Psoas muscle (tissue), 8 donors: Measurements from ENCODE around the gene TSNAXIP1. TPM values are rescaled to one million over a fixed set of nuclear protein-coding genes. Genes with fewer than 3 reads are reported as not detected.

Experiments
- ATAC-seq, 4 donors: fragments of 200-7000 bp; cut with Tn5 transposase; one replicate each; pipeline ENCODE4 v1.9.1; 2020; ENCODE audit warnings: moderate library complexity in 3 of 4, mild to moderate bottlenecking in 2 of 4
- DNase-seq, 2 donors: peaks; one replicate each; pipeline ENCODE4 v3.0.0-alpha.2; 2020
- H3K27ac ChIP-seq: fragments of 200-600 bp; one replicate; pipeline ENCODE4 v1.8.0; 2022
- H3K27me3 ChIP-seq, 3 donors: fragments of 200-600 bp in 1 of 3; one replicate each; pipeline versions ENCODE4 v1.6.1 to v1.8.0; 2013 to 2022; ENCODE audit warnings: low read length in 2 of 3, mild to moderate bottlenecking in 2 of 3, moderate library complexity in 1 of 3; ENCODE audit not compliant: insufficient read depth in 3 of 3
- H3K36me3 ChIP-seq, 2 donors: fragments of 200-600 bp in 1 of 2; one replicate each; pipeline versions ENCODE4 v1.6.1 to v1.8.0; 2013 to 2022; ENCODE audit warnings: low read depth in 1 of 2, mild to moderate bottlenecking in 1 of 2, moderate library complexity in 1 of 2; ENCODE audit not compliant: insufficient read depth in 1 of 2
- H3K4me1 ChIP-seq: fragments of 200-600 bp; one replicate; pipeline ENCODE4 v1.8.0; 2022
- H3K4me3 ChIP-seq: fragments of 200-600 bp; one replicate; pipeline ENCODE4 v1.8.0; 2022; ENCODE audit warnings: mild to moderate bottlenecking
- H3K9me3 ChIP-seq: fragments of 200-600 bp; one replicate; pipeline ENCODE4 v1.8.0; 2022
- WGBS, 3 donors: extraction: QIAGEN DNeasy Blood & Tissue Kit; methylation state at CpG; one replicate each; pipeline versions ENCODE4 v1.1.6 to v1.1.7; 2013; 5-methylcytosine and 5-hydroxymethylcytosine counted together
- intact Hi-C, 2 donors: fragments of 100-400 bp; cut with DNase I; formaldehyde crosslinking; loops; one replicate each; pipeline versions ENCODE4 v1.11.0 to v1.14.2; 2022
- polyA plus RNA-seq, 3 donors: library from polyadenylated mRNA; stranded (reverse); fragments of 200-250 nt; gene quantifications; one replicate each; pipeline ENCODE4 v1.2.3, GENCODE V29; 2013
- total RNA-seq, 4 donors: library from RNA; stranded (reverse); fragmentation: NEBNext Ultra II Directional in 2 of 4; extraction: Animal tissue kit (Norgen Biotek cat#: 25700) in 2 of 4; gene quantifications; one replicate each; pipeline versions ENCODE4 v1.2.1 to v1.2.4, GENCODE V29; 2021 to 2023
- TF ChIP-seq, protein P1 (sequence below): fragments of 200-600 bp; IDR thresholded peaks from one replicate; pipeline ENCODE4 v1.8.0; 2022; ENCODE audit warnings: antibody characterized with exemption
- donor health status: healthy with polysubstance abuse.
- donor health status: DM: no; HTN: no; CAD: no; lungs with moderate emphysema.
- donor health status: Bipolar disorder and iron deficiency.
- donor health status: healthy.
- donor health status: DM: yes; HTN: yes; CAD: no.
- donor health status: DM: no; HTN: no; CAD: no.
- donor health status: DM: no; HTN: no; CAD: no.
- donor health status: DM: yes; HTN: yes; CAD: no.

Gene TSNAXIP1
- total and polyA plus RNA-seq, 7 donors: 0.27 to 1.4 (median 0.65) TPM

DNA sequence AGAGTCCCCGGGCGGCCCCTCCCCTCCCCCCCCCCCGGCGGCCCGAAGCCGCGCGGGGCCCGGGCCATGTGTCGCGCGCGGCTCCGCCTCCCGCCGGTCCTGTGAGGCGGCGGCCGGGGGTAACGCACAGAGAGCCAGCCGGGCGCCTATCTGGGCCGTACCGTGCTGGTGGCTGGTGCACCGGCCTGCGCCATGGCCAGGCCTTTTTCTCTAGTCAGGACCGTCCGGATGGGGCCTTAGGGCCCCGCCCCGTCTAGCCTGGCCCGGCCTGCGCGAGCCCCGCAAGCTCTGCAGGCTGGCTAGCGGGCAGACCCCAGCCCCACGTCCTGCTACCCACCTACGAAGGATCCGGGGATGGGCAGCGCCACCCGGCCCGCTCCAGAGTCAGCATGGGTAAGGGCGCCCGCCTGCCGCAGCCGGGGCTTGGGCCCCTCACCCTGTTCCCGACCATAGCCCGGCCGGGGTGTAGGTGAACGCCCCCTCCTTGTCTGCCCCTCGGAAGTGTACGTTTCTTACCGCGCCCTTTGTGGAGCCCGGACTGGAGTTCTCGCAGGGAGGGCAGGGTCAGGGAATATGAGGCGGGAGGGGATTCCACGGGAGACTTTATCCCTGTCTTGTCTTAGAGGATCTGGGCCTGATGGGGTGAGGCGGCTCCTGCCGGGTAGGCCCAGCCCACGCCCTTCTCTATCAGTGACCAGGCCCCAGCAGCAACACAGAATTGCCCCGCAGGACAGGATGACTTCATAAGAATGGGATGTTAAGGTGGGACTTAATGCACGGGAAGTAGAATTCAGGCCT is 40.6 kb downstream of the TSNAXIP1 start, which contains the start of gene CENPT:
Gene CENPT, minus strand, starts transcription at position 630 of the 798 bp plus-strand sequence. CDS start 13,834 bp downstream, outside the sequence.
- ATAC-seq (peak; percentile 65 to 73 (median 68)), DNase-seq (no peak)
- Histone ChIP-seq H3K27me3 (no peaks in the 10 kb centered on the region), H3K4me1 (peaks cover 44% of the 10 kb centered on the region), H3K9me3 (no peaks in the 10 kb centered on the region), H3K27ac (peak within 1 kb of the TSS; percentile 100), H3K36me3 (peaks cover 0 to 14% of the 10 kb centered on the region in 2 donors), H3K4me3 (peak within 1 kb of the TSS; percentile 100)
- intact Hi-C loops: loop anchor here in 1 of 2 donors (10.0 kb wide), 1 partner anchor 388 kb away; the partner anchor contains the start of gene ESRP2
- TF ChIP-seq, protein P1, sequence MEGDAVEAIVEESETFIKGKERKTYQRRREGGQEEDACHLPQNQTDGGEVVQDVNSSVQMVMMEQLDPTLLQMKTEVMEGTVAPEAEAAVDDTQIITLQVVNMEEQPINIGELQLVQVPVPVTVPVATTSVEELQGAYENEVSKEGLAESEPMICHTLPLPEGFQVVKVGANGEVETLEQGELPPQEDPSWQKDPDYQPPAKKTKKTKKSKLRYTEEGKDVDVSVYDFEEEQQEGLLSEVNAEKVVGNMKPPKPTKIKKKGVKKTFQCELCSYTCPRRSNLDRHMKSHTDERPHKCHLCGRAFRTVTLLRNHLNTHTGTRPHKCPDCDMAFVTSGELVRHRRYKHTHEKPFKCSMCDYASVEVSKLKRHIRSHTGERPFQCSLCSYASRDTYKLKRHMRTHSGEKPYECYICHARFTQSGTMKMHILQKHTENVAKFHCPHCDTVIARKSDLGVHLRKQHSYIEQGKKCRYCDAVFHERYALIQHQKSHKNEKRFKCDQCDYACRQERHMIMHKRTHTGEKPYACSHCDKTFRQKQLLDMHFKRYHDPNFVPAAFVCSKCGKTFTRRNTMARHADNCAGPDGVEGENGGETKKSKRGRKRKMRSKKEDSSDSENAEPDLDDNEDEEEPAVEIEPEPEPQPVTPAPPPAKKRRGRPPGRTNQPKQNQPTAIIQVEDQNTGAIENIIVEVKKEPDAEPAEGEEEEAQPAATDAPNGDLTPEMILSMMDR: no peak
- 0 to 1% (median 1%) methylated on average over 34 to 61 of the region's 62 CpGs for WGBS, 3 donors

DNA sequence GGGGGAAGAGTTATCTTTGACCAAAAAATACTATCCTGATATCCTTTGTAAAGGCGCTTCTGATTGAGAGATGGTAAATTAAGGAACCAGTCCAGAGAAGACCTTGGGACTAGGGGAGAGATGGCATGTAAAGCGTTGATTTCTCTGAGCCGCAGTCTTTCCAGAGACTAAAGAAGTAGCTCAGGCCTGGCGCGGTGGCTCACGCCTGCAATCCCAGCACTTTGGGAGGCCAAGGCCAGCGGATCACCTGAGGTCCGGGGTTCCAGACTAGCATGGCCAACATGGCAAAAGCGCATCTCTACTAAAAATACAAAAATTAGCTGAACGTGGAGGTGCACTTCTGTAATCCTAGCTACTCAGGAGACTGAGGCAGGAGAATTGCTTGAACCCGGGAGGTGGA is 41.4 kb downstream of the TSNAXIP1 start:
- H3K9me3 ChIP-seq: no peaks in the 10 kb centered on the region
- TF ChIP-seq, protein P1: no peak
- no peak for ATAC-seq
- peak overlapping the region; percentile 100 for H3K27ac ChIP-seq
- H3K36me3 ChIP-seq: peaks cover 0 to 14% of the 10 kb centered on the region in 2 donors
- no peak for DNase-seq
- 88 to 90% (median 89%) methylated on average over 11 of the region's 11 CpGs for WGBS, 3 donors
- H3K4me3 ChIP-seq: peak overlapping the region; percentile 100
- H3K27me3 ChIP-seq: no peaks in the 10 kb centered on the region
- H3K4me1 ChIP-seq: peaks cover 44% of the 10 kb centered on the region
- intact Hi-C loops: loop anchor here in 1 of 2 donors (10.0 kb wide), 1 partner anchor 387 kb away; the partner anchor contains the start of gene ESRP2

- Histone ChIP-seq H3K4me1 (peaks cover 48% of the 10 kb centered on the region), H3K4me3 (no peak overlapping the region), H3K27me3 (no peaks in the 10 kb centered on the region), H3K9me3 (no peaks in the 10 kb centered on the region), H3K36me3 (peaks cover 0 to 19% of the 10 kb centered on the region in 2 donors), H3K27ac (no peak overlapping the region)
- DNase-seq (no peak), ATAC-seq (no peak)
- WGBS, 3 donors: 94 to 98% (median 98%) methylated on average over 3 of the region's 3 CpGs
- intact Hi-C loops: no loop called here
- TF ChIP-seq, protein P1: no peak
These were observed 47.0 kb downstream of the TSNAXIP1 start for GRCh38 chr16:67853670-67854069.

- peaks cover 0 to 22% of the 10 kb centered on the region in 2 donors for H3K36me3 ChIP-seq
- DNase-seq: peak in 1 of 2 donors; percentile 49
- no peak for ATAC-seq
- no peaks in the 10 kb centered on the region for H3K27me3 ChIP-seq
- H3K4me3 ChIP-seq: no peak overlapping the region
- intact Hi-C loops: no loop called here
- H3K9me3 ChIP-seq: no peaks in the 10 kb centered on the region
- 40 to 44% (median 42%) methylated on average over 9 to 10 of the region's 10 CpGs for WGBS, 3 donors
- peaks cover 61% of the 10 kb centered on the region for H3K4me1 ChIP-seq
- TF ChIP-seq, protein P1: no peak
- H3K27ac ChIP-seq: peak overlapping the region; percentile 87
These were observed 49.1 kb downstream of the TSNAXIP1 start for GRCh38 chr16:67855789-67856188.
